SK-N-MC (cell line): ENCODE results near the gene ANKRD37.

Experiments used
- EZH2 ChIP-seq: fragments of 200-600 bp; sonication (generic); IDR thresholded peaks from one replicate; pipeline ENCODE4 v1.6.1; 2017; ENCODE audit warnings: antibody characterized with exemption
- FOXP2 ChIP-seq: optimal IDR thresholded peaks from 2 replicates; pipeline ENCODE3; 2011; ENCODE audit warnings: mild to moderate bottlenecking, moderate library complexity; ENCODE audit not compliant: insufficient read depth; ENCODE audit errors: extremely low read length, control extremely low read depth
- POLR2AphosphoS5 ChIP-seq: IDR thresholded peaks from 2 replicates; pipeline ENCODE4 v1.6.1; 2012; ENCODE audit warnings: mild to moderate bottlenecking, low read depth, low read length, borderline replicate concordance

DNA sequence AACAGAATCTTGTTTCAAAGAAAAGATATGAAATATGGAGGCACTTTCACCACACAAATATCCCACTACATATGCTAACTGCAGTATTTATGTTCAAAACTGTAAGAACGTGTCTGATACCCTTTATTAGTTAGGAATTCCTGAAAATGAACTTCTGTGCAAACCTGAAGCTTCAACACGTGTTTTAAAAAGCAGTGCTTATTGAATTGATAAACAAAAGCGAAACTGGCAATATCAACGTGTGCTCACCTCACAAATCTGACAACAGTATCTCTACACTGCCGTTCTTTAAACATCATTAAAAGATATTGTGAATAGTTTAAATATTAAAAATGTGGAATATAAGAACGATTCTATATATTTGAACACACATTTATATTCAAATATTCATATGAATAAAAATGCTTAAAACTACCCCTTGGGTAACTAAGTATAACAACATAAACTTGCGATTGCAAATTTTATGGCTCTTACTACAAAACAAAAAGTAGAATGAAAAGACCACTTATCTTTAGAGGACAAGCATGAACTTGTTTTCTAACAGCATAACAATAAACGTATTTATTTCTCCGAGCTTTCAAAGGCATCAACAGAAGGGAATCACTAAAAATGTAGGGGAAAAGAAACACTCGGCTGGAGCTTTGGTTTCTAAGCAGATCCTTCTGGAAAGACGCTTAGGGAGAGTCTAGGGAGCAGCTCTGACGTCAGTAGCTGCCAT lies 1.2 kb upstream of the ANKRD37 start, which contains the start of gene LRP2BP:
- no peak for TF ChIP-seq POLR2AphosphoS5
- TF ChIP-seq FOXP2: no peak
- TF ChIP-seq EZH2: no peak
